H9 (cell line): ENCODE results near the gene NMUR2. TPM values are rescaled to one million over a fixed set of nuclear protein-coding genes. Genes with fewer than 3 reads are reported as not detected.

Experiments used
- DNase-seq: peaks from one replicate; pipeline ENCODE4 v3.0.0-alpha.2; 2017
- H2AFZ ChIP-seq: one replicate; pipeline ENCODE4 v1.6.1; 2013; ENCODE audit warnings: mild to moderate bottlenecking, low read length, control low read depth, moderate library complexity
- H2AK5ac ChIP-seq: 2 replicates; pipeline ENCODE4 v1.6.1; 2013; ENCODE audit warnings: low read length, control low read depth, mixed read lengths; ENCODE audit not compliant: insufficient read length
- H2BK120ac ChIP-seq: one replicate; pipeline ENCODE4 v1.6.1; 2013; ENCODE audit warnings: low read depth, mild to moderate bottlenecking, low read length, control low read depth, inconsistent platforms; ENCODE audit not compliant: poor library complexity, severe bottlenecking
- H2BK12ac ChIP-seq: 2 replicates; pipeline ENCODE4 v1.6.1; 2013; ENCODE audit warnings: low read length, control low read depth, mixed read lengths, low read depth; ENCODE audit not compliant: insufficient read length
- H2BK15ac ChIP-seq: 2 replicates; pipeline ENCODE4 v1.6.1; 2013; ENCODE audit warnings: low read depth, low read length, control low read depth
- H2BK20ac ChIP-seq: one replicate; pipeline ENCODE4 v1.6.1; 2013; ENCODE audit warnings: low read depth, mild to moderate bottlenecking, low read length, control low read depth, inconsistent platforms; ENCODE audit not compliant: poor library complexity, severe bottlenecking
- H2BK5ac ChIP-seq: 2 replicates; pipeline ENCODE4 v1.6.1; 2013; ENCODE audit warnings: low read length, control low read depth, mixed read lengths; ENCODE audit not compliant: insufficient read length
- H3K14ac ChIP-seq: 2 replicates; pipeline ENCODE4 v1.6.1; 2013; ENCODE audit warnings: low read length, control low read depth; ENCODE audit not compliant: insufficient read depth
- H3K18ac ChIP-seq: 2 replicates; pipeline ENCODE4 v1.6.1; 2013; ENCODE audit warnings: low read depth, mild to moderate bottlenecking, mixed read lengths, low read length, control low read depth; ENCODE audit not compliant: insufficient read length
- H3K23ac ChIP-seq: 2 replicates; pipeline ENCODE4 v1.6.1; 2013; ENCODE audit warnings: low read length, control low read depth, mixed read lengths, low read depth; ENCODE audit not compliant: insufficient read length
- H3K23me2 ChIP-seq: 2 replicates; pipeline ENCODE4 v1.6.1; 2013; ENCODE audit warnings: low read depth, mild to moderate bottlenecking, mixed read lengths, low read length, control low read depth; ENCODE audit not compliant: insufficient read length, poor library complexity, severe bottlenecking
- H3K27ac ChIP-seq: 2 replicates; pipeline ENCODE4 v1.5.1; 2013; ENCODE audit warnings: low read length, control low read depth, mixed read lengths, low read depth; ENCODE audit not compliant: insufficient read length
- H3K27me3 ChIP-seq: 2 replicates; pipeline ENCODE4 v1.6.1; 2013; ENCODE audit warnings: low read length, control low read depth, inconsistent platforms; ENCODE audit not compliant: insufficient read depth
- H3K4ac ChIP-seq: 2 replicates; pipeline ENCODE4 v1.6.1; 2013; ENCODE audit warnings: low read depth, mild to moderate bottlenecking, control low read depth, inconsistent platforms, low read length, moderate library complexity
- H3K4me1 ChIP-seq: 2 replicates; pipeline ENCODE4 v1.6.1; 2013; ENCODE audit warnings: low read length, control low read depth, inconsistent platforms; ENCODE audit not compliant: insufficient read depth
- H3K4me2 ChIP-seq: 2 replicates; pipeline ENCODE4 v1.6.1; 2013; ENCODE audit warnings: low read length, control low read depth, mixed read lengths; ENCODE audit not compliant: insufficient read length, insufficient read depth
- H3K56ac ChIP-seq: 2 replicates; pipeline ENCODE4 v1.6.1; 2013; ENCODE audit warnings: low read depth, mild to moderate bottlenecking, mixed read lengths, low read length, control low read depth; ENCODE audit not compliant: insufficient read length
- H3K79me1 ChIP-seq: 2 replicates; pipeline ENCODE4 v1.6.1; 2013; ENCODE audit warnings: low read depth, mild to moderate bottlenecking, moderate library complexity, low read length, control low read depth, inconsistent platforms; ENCODE audit not compliant: insufficient read depth, poor library complexity, severe bottlenecking
- H3K79me2 ChIP-seq: 2 replicates; pipeline ENCODE4 v1.6.1; 2013; ENCODE audit warnings: low read length, control low read depth, inconsistent platforms; ENCODE audit not compliant: insufficient read depth
- H3K9ac ChIP-seq: 2 replicates; pipeline ENCODE4 v1.6.1; 2013; ENCODE audit warnings: low read length, control low read depth, mixed read lengths; ENCODE audit not compliant: insufficient read length; ENCODE audit errors: extremely low read depth
- H3K9me3 ChIP-seq: one replicate; pipeline ENCODE4 v1.6.1; 2013; ENCODE audit warnings: low read depth, low read length, inconsistent platforms; ENCODE audit not compliant: control insufficient read depth
- H3T11ph ChIP-seq: one replicate; pipeline ENCODE4 v1.6.1; 2013; ENCODE audit warnings: mild to moderate bottlenecking, low read length, control low read depth, inconsistent platforms
- H4K20me1 ChIP-seq: one replicate; pipeline ENCODE4 v1.6.1; 2013; ENCODE audit not compliant: control insufficient read depth, insufficient read length, insufficient read depth
- H4K5ac ChIP-seq: 2 replicates; pipeline ENCODE4 v1.6.1; 2013; ENCODE audit warnings: low read depth, mild to moderate bottlenecking, mixed read lengths, low read length, control low read depth; ENCODE audit not compliant: insufficient read length
- H4K8ac ChIP-seq: replicated peaks from 2 replicates; pipeline ENCODE4 v1.6.1; 2013; ENCODE audit warnings: low read length, control low read depth, mixed read lengths, low read depth; ENCODE audit not compliant: insufficient read length
- H4K91ac ChIP-seq: 2 replicates; pipeline ENCODE4 v1.6.1; 2013; ENCODE audit warnings: low read depth, mild to moderate bottlenecking, moderate library complexity, mixed read lengths, low read length, control low read depth; ENCODE audit not compliant: insufficient read length
- H3K27ac Mint-ChIP-seq, 3 experiments: 2 replicates in 2 of 3; 3 replicates in 1 of 3; pipeline ENCODE4 v1.8.0; 2020 to 2021; ENCODE audit warnings: mixed read lengths in 3 of 3, mild to moderate bottlenecking in 1 of 3, moderate library complexity in 1 of 3
- H3K27me3 Mint-ChIP-seq: 2 replicates; pipeline ENCODE4 v1.8.0; 2021; ENCODE audit warnings: low read depth, mild to moderate bottlenecking, moderate library complexity, mixed read lengths
- H3K36me3 Mint-ChIP-seq, 3 experiments: 2 replicates in 2 of 3; 3 replicates in 1 of 3; pipeline ENCODE4 v1.8.0; 2020 to 2021; ENCODE audit warnings: low read depth in 3 of 3, mixed read lengths in 3 of 3; ENCODE audit not compliant: insufficient read depth in 1 of 3
- H3K4me1 Mint-ChIP-seq, 2 experiments: 2 replicates each; pipeline ENCODE4 v1.8.0; 2020; ENCODE audit warnings: mixed read lengths in 2 of 2
- H3K4me3 Mint-ChIP-seq, 2 experiments: 2 replicates in 1 of 2; 3 replicates in 1 of 2; pipeline ENCODE4 v1.8.0; 2020 to 2021; ENCODE audit warnings: mild to moderate bottlenecking in 2 of 2, mixed read lengths in 2 of 2, moderate library complexity in 1 of 2
- H3K9me3 Mint-ChIP-seq, 2 experiments: 2 replicates in 1 of 2; 3 replicates in 1 of 2; pipeline ENCODE4 v1.8.0; 2020; ENCODE audit warnings: mild to moderate bottlenecking in 2 of 2, mixed read lengths in 2 of 2, moderate library complexity in 1 of 2
- CTCF ChIP-seq: fragments of 200-600 bp; sonication (generic); conservative IDR thresholded peaks from 3 replicates; pipeline ENCODE4 v1.8.0; 2021; ENCODE audit warnings: antibody characterized with exemption, mild to moderate bottlenecking
- WGBS: extraction: QIAGEN DNeasy Blood & Tissue Kit; methylation state at CpG from one replicate; pipeline ENCODE4 v1.1.7; 2013; ENCODE audit warnings: missing lambda C conversion rate, low lambda C conversion rate, mixed read lengths; ENCODE audit not compliant: insufficient read length; ENCODE audit errors: extremely low coverage; 5-methylcytosine and 5-hydroxymethylcytosine counted together
- total RNA-seq: library from RNA; stranded (reverse); gene quantifications from 2 replicates; pipeline ENCODE4 v1.2.1, GENCODE V29; 2021

Gene NMUR2
- total RNA-seq, 1 experiment from 2014 or later, result 0.11 TPM

DNA sequence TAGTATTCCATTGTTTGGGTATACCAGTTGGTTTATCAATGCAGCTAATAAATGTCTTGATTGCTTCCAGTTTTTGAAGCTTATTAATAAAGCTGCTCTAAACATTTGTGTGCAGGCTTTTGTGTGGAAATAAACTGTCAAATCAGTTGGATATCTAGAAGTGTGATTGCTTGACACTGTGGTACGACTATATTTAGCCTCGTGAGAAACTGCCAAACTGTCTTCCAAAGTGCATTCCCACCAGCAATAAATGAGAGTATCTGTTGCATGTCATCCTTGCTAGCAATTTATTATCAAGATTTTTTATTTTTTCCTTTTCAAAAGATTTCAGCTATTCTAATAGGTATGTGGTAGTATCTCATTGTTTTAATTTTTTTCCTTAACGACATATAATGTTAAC, 37.5 kb downstream of the NMUR2 start:
- no peak for TF ChIP-seq CTCF
- H3K27ac Mint-ChIP-seq, result no peak overlapping the region

More for the DNA sequence above, 37.5 kb downstream of the NMUR2 start:
- Histone ChIP-seq H2BK120ac (no peak overlapping the region), H3K27me3 (no peaks in the 10 kb centered on the region), H3K79me2 (no peaks in the 10 kb centered on the region), H3K4ac (no peak overlapping the region), H2AK5ac (no peak overlapping the region), H3T11ph (no peak overlapping the region), H4K8ac (no peak overlapping the region), H3K9ac (no peak overlapping the region), H3K23me2 (no peaks in the 10 kb centered on the region), H4K20me1 (no peaks in the 10 kb centered on the region), H2BK12ac (no peak overlapping the region), H3K27ac (no peak overlapping the region), H3K79me1 (no peaks in the 10 kb centered on the region), H3K4me1 (no peaks in the 10 kb centered on the region), H3K56ac (no peak overlapping the region), H2AFZ (no peak overlapping the region), H3K18ac (no peak overlapping the region), H3K9me3 (no peaks in the 10 kb centered on the region), H3K4me2 (no peak overlapping the region), H2BK15ac (no peak overlapping the region), H3K14ac (no peak overlapping the region), H4K5ac (no peak overlapping the region), H4K91ac (no peak overlapping the region), H2BK20ac (no peak overlapping the region), H3K23ac (no peak overlapping the region), H2BK5ac (no peak overlapping the region)
- Mint-ChIP-seq H3K27me3 (peaks cover 2% of the 10 kb centered on the region; the same call in 1 of the 2 replicates), H3K9me3 (no peaks in the 10 kb centered on the region), H3K4me1 (no peaks in the 10 kb centered on the region), H3K36me3 (no peaks in the 10 kb centered on the region), H3K4me3 (no peak overlapping the region)
- DNase-seq, result no peak
- WGBS, result no CpG with 5 or more reads among the region's 3 CpGs
